GM23338 (cell line): ENCODE results near the gene ATF6. TPM values are rescaled to one million over a fixed set of nuclear protein-coding genes. Genes with fewer than 3 reads are reported as not detected.

Source experiments
- ATAC-seq: fragments of 200-7000 bp; cut with Tn5 transposase; 3 replicates; pipeline ENCODE4 v1.9.1; 2020
- DNase-seq: peaks from one replicate; pipeline ENCODE4 v3.0.0-alpha.2; 2015; ENCODE audit warnings: low spot score
- H2AFZ ChIP-seq: fragments of 200-600 bp; sonication (generic); 2 replicates; pipeline ENCODE4 v1.8.0; 2016; ENCODE audit warnings: antibody characterized with exemption, mild to moderate bottlenecking, moderate library complexity
- H3F3A ChIP-seq: fragments of 200-600 bp; sonication (generic); replicated peaks from 2 replicates; pipeline ENCODE4 v1.8.0; 2017; ENCODE audit warnings: antibody characterized with exemption, mixed run types, low read depth
- H3K27ac ChIP-seq: fragments of 200-600 bp; sonication (generic); 2 replicates; pipeline ENCODE4 v1.6.1; 2016; ENCODE audit warnings: low read depth
- H3K27me3 ChIP-seq: fragments of 200-600 bp; sonication (generic); 2 replicates; pipeline ENCODE4 v1.8.0; 2016; ENCODE audit warnings: mild to moderate bottlenecking, mixed run types, moderate library complexity; ENCODE audit not compliant: insufficient read depth
- H3K36me3 ChIP-seq: fragments of 200-600 bp; sonication (generic); 2 replicates; pipeline ENCODE4 v1.8.0; 2016; ENCODE audit warnings: mild to moderate bottlenecking; ENCODE audit not compliant: insufficient read depth
- H3K4me1 ChIP-seq: fragments of 200-600 bp; sonication (generic); 2 replicates; pipeline ENCODE4 v1.8.0; 2016; ENCODE audit warnings: mild to moderate bottlenecking, moderate library complexity; ENCODE audit not compliant: insufficient read depth
- H3K4me2 ChIP-seq: fragments of 200-600 bp; sonication (generic); 2 replicates; pipeline ENCODE4 v1.7.1; 2017; ENCODE audit warnings: mixed run types
- H3K4me3 ChIP-seq: fragments of 200-600 bp; sonication (generic); 2 replicates; pipeline ENCODE4 v1.6.1; 2016; ENCODE audit warnings: mixed run types
- H3K79me2 ChIP-seq: fragments of 200-600 bp; sonication (generic); replicated peaks from 2 replicates; pipeline ENCODE4 v1.8.0; 2017; ENCODE audit warnings: mild to moderate bottlenecking; ENCODE audit not compliant: insufficient read depth
- H3K9me2 ChIP-seq: fragments of 200-600 bp; sonication (generic); 2 replicates; pipeline ENCODE4 v1.8.0; 2017; ENCODE audit not compliant: insufficient read depth
- H4K20me1 ChIP-seq: fragments of 200-600 bp; sonication (generic); replicated peaks from 2 replicates; pipeline ENCODE4 v1.8.0; 2017; ENCODE audit warnings: mild to moderate bottlenecking; ENCODE audit not compliant: insufficient read depth
- H3K27ac Mint-ChIP-seq: 2 replicates; pipeline ENCODE4 v1.8.0; 2020; ENCODE audit warnings: inconsistent platforms, mild to moderate bottlenecking, moderate library complexity, mixed read lengths
- H3K27me3 Mint-ChIP-seq: 3 replicates; pipeline ENCODE4 v1.8.0; 2022; ENCODE audit warnings: low read depth, mild to moderate bottlenecking, moderate library complexity, mixed read lengths, inconsistent platforms; ENCODE audit not compliant: insufficient read depth, poor library complexity
- H3K36me3 Mint-ChIP-seq: 3 replicates; pipeline ENCODE4 v1.8.0; 2021; ENCODE audit warnings: low read depth, mild to moderate bottlenecking, inconsistent platforms, moderate library complexity, mixed read lengths
- H3K4me1 Mint-ChIP-seq: 3 replicates; pipeline ENCODE4 v1.8.0; 2020; ENCODE audit warnings: mild to moderate bottlenecking, inconsistent platforms, mixed read lengths
- H3K4me3 Mint-ChIP-seq: 3 replicates; pipeline ENCODE4 v1.8.0; 2021; ENCODE audit warnings: moderate library complexity, mild to moderate bottlenecking, inconsistent platforms, mixed read lengths
- H3K9me3 Mint-ChIP-seq: 3 replicates; pipeline ENCODE4 v1.8.0; 2020; ENCODE audit warnings: moderate library complexity, mild to moderate bottlenecking, inconsistent platforms, mixed read lengths
- ETS1 ChIP-seq: IDR thresholded peaks from 2 replicates; pipeline ENCODE4 v1.6.1; 2016; ENCODE audit warnings: antibody characterized with exemption
- EZH2 ChIP-seq: fragments of 200-600 bp; sonication (generic); IDR thresholded peaks from one replicate; pipeline ENCODE4 v1.8.0; 2017; ENCODE audit warnings: antibody characterized with exemption, mild to moderate bottlenecking, low read depth; ENCODE audit not compliant: unreplicated experiment
- JUNB ChIP-seq: IDR thresholded peaks from one replicate; pipeline ENCODE4 v1.6.1; 2016; ENCODE audit warnings: antibody characterized with exemption; ENCODE audit not compliant: unreplicated experiment
- NANOG ChIP-seq: IDR thresholded peaks from 2 replicates; pipeline ENCODE4 v1.6.1; 2016; ENCODE audit warnings: antibody characterized with exemption, borderline replicate concordance
- STAT1 ChIP-seq: IDR thresholded peaks from one replicate; pipeline ENCODE4 v1.6.1; 2016; ENCODE audit warnings: antibody characterized with exemption; ENCODE audit not compliant: unreplicated experiment
- polyA plus RNA-seq: library from polyadenylated mRNA; unstranded; fragments of >200 nt; fragmentation: Nextera tagmentation; extraction: Ambion mirVana; gene quantifications from 2 replicates; pipeline ENCODE4 v1.2.1, GENCODE V29; 2016
- total RNA-seq: library from RNA; depleted of rRNA; stranded (reverse); fragments of >200 nt; shearing (Covaris generic); gene quantifications from 2 replicates; pipeline ENCODE4 v1.2.3, GENCODE V29; 2014
- TF ChIP-seq, protein P1 (sequence below), 2 experiments: fragments of 200-600 bp in 1 of 2; sonication (generic) in 1 of 2; conservative IDR thresholded peaks; 2 replicates each; pipeline versions ENCODE4 v1.5.1 to v1.6.1; 2016 to 2017; ENCODE audit warnings: antibody characterized with exemption in 2 of 2, low read depth in 2 of 2, mild to moderate bottlenecking in 2 of 2, moderate library complexity in 1 of 2

ATF6 gene
- total and polyA plus RNA-seq, 2 experiments from 2014 or later = 5.0 to 13.5 TPM

DNA sequence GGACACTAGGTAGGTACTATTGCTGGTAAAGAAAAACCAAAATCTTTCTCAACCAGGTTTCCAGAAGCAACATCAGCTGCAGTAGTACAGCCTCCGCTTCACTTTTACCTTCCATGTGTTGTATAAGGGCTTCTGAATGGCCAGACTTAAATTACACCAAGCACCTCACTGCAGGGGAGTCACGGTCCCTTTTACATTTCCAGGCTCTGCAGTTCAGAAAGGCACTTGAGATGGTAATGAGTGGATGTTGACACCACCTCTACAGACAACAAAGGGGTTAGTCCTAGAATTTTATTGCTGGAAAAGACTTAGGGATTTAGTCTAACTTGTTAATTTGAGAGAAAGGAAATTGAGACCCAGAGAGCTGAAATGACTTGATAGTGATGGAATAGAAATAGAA lies 28.5 kb upstream of the ATF6 start:
- no peaks in the 10 kb centered on the region for H3K36me3 ChIP-seq
- no peaks in the 10 kb centered on the region for H3F3A ChIP-seq
- no peak overlapping the region; the same call in 1 of the 2 replicates for H3K27ac ChIP-seq
- H4K20me1 ChIP-seq = no peaks in the 10 kb centered on the region
- no peaks in the 10 kb centered on the region for H3K27me3 Mint-ChIP-seq
- peak overlapping the region; percentile 34; the same call in 2 of the 3 replicates for H3K4me3 Mint-ChIP-seq
- H3K4me1 Mint-ChIP-seq = peaks cover 37% of the 10 kb centered on the region
- peak overlapping the region; percentile 19; the same call in 1 of the 2 replicates for H3K4me3 ChIP-seq
- ATAC-seq = peak; percentile 80
- H3K4me1 ChIP-seq = peaks cover 19% of the 10 kb centered on the region
- no peaks in the 10 kb centered on the region for H3K27me3 ChIP-seq
- H3K9me2 ChIP-seq = no peaks in the 10 kb centered on the region
- H3K4me2 ChIP-seq = peak overlapping the region; percentile 56
- peak; percentile 63 for DNase-seq
- no peaks in the 10 kb centered on the region for H3K36me3 Mint-ChIP-seq
- no peaks in the 10 kb centered on the region for H3K9me3 Mint-ChIP-seq
- H3K79me2 ChIP-seq = no peaks in the 10 kb centered on the region
- no peak overlapping the region for H3K27ac Mint-ChIP-seq
- no peak for TF ChIP-seq STAT1
- TF ChIP-seq ETS1 = no peak
- peak; percentile 38; the same call in 1 of the 2 replicates for TF ChIP-seq NANOG
- TF ChIP-seq JUNB = no peak
- H2AFZ ChIP-seq = no peak overlapping the region

GRCh38 chr1:161738627-161739287 lies 27.4 kb upstream of the ATF6 start:
- H3K36me3 Mint-ChIP-seq = no peaks in the 10 kb centered on the region
- no peaks in the 10 kb centered on the region; the same call in 2 of the 3 replicates for H3K9me3 Mint-ChIP-seq
- peak; percentile 65 for ATAC-seq
- no peaks in the 10 kb centered on the region for H3F3A ChIP-seq
- no peaks in the 10 kb centered on the region for H4K20me1 ChIP-seq
- no peaks in the 10 kb centered on the region for H3K9me2 ChIP-seq
- peaks cover 19% of the 10 kb centered on the region for H3K4me1 ChIP-seq
- no peak overlapping the region for H3K4me3 ChIP-seq
- no peak overlapping the region for H3K4me3 Mint-ChIP-seq
- H3K27ac Mint-ChIP-seq = no peak overlapping the region
- H3K79me2 ChIP-seq = no peaks in the 10 kb centered on the region
- peaks cover 37% of the 10 kb centered on the region for H3K4me1 Mint-ChIP-seq
- peak; percentile 79 for DNase-seq
- H3K27me3 ChIP-seq = no peaks in the 10 kb centered on the region
- H3K27ac ChIP-seq = no peak overlapping the region
- H2AFZ ChIP-seq = no peak overlapping the region
- H3K27me3 Mint-ChIP-seq = no peaks in the 10 kb centered on the region
- no peak overlapping the region for H3K4me2 ChIP-seq
- H3K36me3 ChIP-seq = no peaks in the 10 kb centered on the region
- TF ChIP-seq, protein P1, sequence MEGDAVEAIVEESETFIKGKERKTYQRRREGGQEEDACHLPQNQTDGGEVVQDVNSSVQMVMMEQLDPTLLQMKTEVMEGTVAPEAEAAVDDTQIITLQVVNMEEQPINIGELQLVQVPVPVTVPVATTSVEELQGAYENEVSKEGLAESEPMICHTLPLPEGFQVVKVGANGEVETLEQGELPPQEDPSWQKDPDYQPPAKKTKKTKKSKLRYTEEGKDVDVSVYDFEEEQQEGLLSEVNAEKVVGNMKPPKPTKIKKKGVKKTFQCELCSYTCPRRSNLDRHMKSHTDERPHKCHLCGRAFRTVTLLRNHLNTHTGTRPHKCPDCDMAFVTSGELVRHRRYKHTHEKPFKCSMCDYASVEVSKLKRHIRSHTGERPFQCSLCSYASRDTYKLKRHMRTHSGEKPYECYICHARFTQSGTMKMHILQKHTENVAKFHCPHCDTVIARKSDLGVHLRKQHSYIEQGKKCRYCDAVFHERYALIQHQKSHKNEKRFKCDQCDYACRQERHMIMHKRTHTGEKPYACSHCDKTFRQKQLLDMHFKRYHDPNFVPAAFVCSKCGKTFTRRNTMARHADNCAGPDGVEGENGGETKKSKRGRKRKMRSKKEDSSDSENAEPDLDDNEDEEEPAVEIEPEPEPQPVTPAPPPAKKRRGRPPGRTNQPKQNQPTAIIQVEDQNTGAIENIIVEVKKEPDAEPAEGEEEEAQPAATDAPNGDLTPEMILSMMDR (conservative IDR thresholded peaks at IDR 0.05; ENCODE audit: low read depth in 2 of 2) = peak; percentile 68 to 89
- no peak for TF ChIP-seq EZH2
